ENCODE measurements around the gene RASSF4.

Gene RASSF4, protein sequence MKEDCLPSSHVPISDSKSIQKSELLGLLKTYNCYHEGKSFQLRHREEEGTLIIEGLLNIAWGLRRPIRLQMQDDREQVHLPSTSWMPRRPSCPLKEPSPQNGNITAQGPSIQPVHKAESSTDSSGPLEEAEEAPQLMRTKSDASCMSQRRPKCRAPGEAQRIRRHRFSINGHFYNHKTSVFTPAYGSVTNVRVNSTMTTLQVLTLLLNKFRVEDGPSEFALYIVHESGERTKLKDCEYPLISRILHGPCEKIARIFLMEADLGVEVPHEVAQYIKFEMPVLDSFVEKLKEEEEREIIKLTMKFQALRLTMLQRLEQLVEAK

DNA sequence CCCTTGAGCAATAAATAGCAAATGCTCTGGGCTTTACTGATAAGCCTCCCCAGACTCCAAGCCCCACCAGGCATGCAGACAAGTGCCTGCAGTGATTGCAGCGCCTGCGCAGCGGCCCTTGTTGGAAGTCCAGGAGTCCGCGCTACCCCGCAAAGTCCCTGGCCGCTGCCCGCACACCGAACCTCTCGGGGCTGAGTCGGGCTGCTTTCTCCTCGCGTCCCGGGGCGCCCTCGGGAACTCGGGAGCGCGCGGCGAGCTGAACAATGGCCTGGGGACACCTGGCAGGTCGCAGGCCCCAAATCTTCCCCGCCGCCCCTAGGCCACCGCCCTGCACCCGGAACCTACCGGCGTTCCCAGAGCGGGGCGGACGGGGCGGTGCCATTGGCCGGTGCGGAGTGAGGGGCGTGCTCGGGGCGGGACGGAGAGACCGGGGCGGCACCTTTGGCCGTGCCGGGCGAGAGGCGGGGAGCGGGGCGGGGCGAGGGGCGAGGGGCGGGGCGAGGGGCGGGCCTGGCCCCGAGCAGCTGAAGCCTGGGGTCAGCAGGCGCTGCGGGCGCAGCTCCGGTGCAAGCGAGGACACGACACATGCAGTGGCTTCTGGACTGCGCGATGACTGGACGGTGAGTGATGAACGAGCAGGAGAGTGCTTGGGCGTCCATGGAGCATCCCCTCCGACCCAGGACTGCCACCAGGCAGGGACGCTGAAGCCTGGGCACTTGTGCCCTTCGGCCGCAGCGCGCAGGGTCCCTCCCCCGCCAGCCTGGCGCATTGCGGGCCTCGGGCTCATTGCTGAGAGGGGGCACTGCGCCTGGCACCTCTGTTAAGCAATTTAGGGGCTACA, at the start of gene RASSF4:
Gene RASSF4, plus strand, starts transcription at position 556 of the 841 bp plus-strand sequence. CDS start 10,401 bp downstream, outside the sequence.
- peak; percentile 67 for DNase-seq

DNA sequence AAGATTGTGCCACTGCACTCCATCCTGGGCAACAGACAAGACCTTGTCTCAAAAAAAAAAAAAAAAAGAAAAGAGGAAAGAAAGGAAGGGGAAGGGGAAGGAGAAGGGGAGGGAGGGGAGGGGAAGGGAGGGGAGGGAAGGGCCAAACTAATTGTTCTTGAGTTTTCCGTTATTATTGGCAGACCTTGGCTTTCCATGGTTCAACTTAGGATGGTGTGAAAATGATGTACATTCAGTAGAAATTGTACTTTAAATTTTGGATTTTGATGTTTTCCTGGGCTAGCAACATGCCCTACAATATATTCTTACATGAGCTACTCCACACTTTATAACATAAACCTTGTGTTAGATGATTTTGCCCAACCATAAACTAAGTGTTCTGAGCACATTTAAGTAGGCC, 49.7 kb upstream of the RASSF4 start:
- DNase-seq: no peak

DNA sequence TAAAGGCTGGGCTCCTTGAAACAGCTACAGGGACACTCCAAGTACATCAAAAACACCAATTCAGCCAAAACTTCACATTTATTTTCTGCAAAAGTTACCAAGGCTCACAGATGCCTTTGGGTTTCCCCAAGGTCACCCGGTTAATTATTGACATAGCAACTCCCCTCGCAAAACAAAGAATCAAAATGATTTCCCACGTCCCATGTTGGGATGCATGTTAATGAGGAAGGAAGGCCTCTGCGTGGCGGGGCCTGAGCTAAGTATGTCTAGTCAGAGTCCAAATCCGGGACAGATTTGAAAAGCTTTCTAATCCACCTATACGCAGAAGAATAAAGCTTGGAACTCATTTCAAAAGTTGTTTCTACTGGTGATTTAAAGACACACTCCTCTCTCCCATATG, 49.0 kb upstream of the RASSF4 start:
- no peak for DNase-seq

DNA sequence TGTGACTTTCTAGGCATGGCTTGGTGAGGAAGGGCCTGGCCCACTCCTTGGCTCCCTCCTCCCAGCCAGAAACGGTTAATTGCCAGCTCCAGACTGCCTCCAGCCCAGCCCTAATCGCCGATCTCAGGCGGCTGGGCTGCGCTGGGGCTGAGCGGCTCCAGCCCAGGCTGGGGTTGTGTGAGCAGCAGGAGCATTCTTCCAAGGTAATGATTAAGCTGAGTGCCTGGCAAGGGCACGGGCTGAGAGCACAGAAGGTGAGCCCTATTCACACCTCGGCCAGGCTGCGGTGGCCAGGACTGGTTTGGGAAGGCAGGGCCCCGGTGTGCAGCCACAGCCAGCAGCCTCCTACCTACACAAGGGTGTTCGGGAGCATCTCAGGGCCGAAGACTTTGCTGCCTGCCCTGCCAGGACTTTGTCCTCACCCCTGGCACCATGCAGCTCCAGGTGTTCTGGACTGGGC, 48.5 kb upstream of the RASSF4 start, which contains the start of gene TMEM72:
Gene TMEM72, plus strand, starts transcription at position 257 of the 460 bp plus-strand sequence. Its CDS starts 176 bp downstream, at position 433.
- no peak for DNase-seq

DNA sequence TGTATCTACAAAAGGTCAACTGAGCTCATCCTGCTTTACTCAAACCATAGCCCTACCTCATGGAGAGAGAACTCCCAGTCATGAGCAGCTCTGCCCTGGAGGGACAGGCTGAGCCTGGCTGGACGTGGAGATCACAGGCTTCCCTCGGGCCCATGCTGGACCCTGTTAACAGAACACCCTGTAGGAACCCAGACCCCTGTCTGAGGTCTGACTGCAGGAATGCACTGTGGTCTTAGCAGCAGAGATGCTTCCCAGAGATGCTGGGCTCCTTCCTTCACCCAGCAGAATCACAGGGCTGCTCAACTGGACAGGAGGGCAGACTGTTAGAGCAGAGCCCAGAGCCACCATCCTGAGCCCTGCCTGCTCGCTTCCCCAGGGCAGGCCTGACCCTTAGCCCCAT, 47.7 kb upstream of the RASSF4 start:
- DNase-seq: no peak

DNA sequence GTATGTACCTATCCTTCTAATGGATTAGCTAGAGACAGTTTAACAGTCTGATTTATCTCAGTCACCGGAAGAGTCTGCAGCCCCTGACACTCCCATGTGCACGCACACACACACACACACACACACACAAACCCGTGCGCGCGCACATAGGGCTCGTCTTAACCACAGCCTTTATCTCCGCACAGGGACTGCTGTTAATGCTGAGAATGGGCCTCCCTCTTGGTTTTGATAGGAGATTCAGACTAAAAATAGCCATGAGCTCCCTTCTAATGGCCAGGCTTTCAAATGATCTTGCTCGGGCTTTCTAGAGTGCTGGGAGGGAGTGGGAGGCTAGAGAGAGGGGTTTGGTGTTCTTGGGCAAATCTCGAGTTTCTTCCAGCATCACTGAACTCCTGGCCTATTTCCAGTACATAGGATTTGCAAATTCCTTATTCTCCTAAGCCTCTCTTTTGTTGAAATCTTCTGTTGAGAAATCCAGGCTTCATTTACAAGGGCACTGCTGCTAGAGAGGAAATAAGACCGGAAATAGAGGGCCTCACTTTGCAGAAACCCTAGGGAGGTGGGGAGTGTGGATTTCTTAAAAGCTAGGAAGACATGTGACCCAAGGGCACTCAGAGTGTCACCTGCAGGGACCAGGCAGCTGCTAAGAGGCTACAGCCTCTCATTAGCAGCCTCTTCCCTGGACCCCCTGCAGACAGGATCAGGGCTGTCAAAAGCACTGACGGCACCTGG, 46.1 kb upstream of the RASSF4 start:
- no peak for DNase-seq

DNA sequence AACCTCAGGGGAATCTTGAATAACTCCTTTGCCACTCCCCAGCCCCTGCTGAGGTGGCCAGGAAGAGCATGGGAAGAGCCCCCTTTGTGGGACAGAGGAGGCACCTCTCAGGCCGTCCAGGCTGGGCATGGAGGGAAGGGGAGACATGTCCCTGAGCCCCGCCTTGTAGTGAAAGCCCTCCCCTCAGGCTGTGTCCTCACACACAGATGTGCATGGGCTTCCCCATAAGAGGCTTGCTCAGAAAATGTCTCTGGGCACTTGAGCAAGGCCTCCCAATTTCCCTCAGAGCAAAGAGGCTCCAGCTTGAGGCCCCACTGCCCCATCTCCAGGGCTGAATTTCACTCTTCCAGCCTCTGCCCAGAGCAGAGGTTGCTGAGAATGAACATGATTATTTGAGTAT, 44.7 kb upstream of the RASSF4 start:
- no peak for DNase-seq

DNA sequence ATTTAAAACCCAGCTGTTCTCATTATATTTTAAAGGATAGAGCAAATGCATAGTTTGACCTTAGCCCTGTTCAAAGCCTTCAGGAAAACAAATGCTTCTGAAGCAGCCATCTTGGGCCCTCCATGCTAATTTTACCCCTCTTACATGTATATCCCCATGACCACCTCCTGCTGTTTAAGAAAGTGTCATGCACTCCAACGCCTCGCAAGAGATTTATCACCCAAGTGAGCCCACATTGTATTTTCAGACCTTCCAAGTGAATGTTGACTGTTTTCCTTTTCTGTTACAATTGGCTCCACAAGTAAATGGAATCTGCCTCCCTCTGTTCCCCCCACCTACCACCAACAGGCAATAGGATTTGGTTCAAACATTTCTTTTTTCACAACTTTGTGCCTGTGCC, 43.2 kb upstream of the RASSF4 start:
- no peak for DNase-seq

DNA sequence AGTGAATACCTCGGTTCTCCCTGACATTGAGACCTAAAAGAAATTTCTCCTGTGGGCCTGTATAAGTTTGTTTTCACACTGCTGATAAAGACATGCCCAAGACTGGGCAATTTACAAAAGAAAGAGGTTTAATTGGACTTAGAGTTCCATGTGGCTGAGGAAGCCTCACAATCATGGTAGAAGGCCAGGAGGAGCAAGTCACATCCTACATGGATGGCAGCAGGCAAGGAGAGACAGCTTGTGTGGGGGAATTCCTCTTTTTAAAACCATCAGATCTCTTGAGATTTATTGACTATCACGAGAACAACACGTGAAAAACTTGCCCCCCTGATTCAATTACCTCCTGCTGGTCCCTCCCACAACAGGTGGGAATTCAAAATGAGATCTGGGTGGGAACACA, 41.8 kb upstream of the RASSF4 start:
- DNase-seq: no peak

DNA sequence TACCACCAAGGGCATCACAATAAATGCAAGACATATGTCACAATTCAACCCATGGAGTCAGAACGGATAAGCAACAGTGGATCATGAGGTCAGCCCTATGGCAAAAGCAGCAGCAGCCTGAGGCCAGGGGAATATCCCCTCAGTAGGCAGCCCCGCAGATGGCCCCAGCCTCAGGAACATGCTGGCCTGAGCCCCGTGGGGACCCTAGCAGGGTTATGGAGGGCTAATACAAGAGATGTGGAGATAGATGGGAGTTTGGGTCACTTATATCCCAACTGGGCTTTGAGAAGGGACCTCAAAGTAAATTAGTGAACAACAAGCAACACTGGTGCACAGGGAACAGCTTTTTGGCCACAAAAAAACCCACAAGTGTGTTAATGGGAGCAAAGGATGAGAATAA, 39.4 kb upstream of the RASSF4 start:
- no peak for DNase-seq

DNA sequence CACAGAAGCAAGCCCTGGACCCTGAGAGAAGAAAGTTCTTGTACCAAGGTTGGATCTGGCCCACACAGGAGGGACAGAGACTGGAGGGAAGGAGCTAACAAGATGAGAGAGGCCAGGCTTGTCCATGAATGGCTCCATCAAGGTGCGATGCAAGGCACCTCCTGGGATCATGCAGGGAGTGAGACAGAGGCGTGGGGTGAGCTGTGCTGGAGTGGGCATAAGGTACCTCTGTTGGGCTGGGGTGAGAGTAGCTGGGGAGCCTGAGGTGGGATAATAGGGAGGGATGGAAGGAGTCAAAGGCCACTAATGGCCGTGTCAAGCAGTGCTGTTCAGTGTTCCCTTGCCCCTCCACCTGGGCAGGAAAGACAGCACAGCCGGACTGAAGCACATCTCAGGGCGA, 38.5 kb upstream of the RASSF4 start:
- DNase-seq: no peak

DNA sequence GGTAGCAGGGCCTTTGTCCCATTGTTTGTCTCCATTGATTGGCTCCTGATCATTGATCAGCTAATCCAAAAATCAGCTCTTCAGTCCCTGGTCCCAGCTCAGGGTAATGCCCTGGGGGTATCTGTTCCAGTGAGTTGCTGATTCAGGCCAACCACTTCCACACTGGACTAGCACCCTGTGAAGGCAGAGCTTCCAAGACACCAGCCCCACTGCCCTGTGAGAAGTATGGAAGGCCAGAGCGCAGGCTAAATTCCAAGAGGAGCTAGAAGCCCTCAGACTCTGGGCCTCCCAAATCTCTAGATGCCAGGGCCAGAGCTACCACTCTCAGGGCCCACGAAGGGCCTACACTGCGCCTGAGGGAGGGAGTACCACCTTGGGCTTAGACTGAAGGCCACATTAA, 38.1 kb upstream of the RASSF4 start:
- DNase-seq: no peak

DNA sequence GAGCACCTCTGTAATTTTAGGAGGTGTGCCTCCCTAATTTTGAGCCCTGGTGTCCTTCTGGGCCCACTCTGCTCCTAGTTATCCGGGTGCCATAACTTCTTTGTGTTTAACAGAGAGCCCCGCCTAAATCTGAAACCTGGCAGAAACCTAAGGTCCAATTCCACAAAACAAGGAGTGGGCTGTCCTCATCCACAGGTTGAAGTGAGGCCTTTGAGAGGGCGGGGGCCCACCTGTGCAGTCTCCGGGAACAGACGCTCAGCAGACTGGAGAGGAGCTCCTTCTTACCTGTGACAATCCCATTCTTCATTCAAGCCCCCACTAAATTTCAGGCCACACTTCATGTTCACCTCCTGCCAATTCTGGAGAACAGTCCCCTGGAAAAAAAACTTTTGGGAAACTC, 37.6 kb upstream of the RASSF4 start:
- no peak for DNase-seq

DNA sequence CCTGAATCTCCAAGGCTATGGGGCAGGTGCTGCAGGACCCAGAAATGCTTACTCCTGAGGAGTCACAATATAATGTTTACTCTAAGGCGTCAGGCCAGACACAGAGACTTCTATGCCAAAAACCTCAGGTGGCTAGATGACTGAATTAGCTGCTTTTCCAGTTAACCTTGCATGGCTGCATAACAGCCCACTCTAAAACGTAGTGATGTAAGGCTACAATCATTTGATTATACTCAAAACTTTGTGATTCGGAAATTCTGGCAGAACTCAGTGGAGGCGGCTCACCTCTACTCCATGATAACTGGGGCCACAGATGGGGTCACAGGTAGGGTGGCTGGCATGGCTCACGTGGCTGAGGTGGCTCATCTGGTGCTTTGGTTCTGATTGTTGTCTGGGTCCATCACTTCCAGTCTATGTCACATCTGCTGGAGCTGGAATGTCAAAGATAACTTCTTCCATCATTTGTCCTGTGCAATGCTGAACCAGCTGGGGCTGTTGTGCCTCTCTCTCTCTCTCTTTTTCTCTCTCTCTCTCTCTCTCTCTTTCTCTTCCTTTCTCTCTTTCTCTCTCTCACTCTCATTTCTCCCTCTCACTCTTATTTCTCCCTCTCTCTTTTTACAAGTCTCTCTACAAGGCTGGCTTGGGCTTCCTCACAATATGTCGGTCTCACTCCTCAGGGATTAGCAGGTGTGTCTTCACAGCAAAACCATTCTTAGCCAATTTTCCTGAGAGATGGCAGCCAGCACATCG, 36.6 kb upstream of the RASSF4 start:
- DNase-seq: no peak

DNA sequence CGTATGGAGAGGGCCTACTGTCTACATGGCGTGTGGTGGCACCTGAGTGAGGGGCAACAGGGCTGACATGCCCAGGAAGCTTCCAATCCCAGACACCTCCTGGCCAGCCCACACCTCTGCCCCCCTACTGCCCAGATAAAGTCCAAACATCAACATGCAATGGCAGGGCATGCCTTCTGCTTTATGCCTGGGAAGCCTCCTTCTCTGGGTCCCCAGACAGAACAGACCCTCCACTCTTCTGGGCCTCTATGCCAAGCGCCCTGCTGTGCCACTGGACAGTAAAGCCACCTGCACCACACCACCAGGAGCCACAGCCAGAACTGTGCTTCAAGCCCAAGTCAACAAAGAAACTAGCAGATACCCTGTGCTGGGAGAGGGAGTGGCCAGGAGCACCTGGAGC, 36.0 kb upstream of the RASSF4 start:
- DNase-seq: no peak

DNA sequence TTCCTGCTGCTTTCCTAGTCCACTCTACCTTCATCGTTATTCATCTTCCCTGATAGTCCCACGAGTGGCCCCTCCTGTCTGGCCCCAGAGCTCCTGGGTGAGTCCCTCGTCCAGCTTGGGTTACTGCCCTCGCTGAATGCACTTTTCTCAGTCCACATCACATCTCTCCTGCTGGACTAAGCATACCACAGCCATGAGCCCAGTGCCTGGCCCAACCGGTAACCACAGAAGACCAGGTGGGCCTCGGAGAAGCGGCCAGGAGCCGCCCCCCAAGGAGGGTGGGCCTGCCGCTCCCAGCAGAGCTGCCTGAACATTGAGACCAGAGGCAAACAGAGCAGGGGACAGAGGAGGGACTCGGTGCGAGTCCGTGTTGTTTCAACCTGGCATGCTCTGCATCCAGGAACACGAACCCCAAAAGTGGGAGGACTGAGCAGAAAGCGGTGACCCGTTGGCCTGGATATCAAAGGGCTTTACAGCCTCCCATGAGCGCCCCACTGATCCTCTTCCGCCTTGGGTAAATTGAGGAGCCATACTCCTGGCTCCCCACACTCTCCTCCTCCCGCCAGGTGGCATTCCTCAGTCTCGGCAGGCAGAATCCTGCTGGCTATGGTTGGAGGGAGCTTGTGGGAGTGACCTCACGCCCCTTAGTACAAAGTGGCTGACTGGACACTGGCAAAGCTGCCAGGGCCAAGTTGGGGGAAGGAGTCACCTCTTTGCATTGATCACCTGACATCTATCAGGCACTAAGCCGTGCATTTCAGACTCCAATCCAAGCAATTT, 35.2 kb upstream of the RASSF4 start:
- no peak for DNase-seq

DNA sequence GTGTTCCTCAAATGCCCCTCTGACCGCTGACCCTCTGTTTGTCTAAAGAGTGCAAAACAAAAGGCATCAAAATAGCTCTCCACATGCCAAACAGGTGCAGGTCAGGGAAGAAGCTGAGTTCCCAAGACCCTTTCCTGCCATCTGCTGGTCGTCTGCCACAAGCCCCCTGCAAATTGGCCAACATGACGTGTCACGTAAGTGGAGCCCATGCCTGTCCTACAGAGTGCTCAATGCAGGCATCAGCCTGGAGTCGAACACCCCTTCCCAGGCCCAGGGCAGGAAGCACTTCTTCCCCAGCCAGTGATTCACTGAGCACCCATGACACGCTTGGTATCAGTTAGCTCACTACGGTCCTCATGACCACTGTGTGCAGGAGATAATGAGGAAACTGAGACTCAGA, 34.4 kb upstream of the RASSF4 start:
- DNase-seq: peak; percentile 20

DNA sequence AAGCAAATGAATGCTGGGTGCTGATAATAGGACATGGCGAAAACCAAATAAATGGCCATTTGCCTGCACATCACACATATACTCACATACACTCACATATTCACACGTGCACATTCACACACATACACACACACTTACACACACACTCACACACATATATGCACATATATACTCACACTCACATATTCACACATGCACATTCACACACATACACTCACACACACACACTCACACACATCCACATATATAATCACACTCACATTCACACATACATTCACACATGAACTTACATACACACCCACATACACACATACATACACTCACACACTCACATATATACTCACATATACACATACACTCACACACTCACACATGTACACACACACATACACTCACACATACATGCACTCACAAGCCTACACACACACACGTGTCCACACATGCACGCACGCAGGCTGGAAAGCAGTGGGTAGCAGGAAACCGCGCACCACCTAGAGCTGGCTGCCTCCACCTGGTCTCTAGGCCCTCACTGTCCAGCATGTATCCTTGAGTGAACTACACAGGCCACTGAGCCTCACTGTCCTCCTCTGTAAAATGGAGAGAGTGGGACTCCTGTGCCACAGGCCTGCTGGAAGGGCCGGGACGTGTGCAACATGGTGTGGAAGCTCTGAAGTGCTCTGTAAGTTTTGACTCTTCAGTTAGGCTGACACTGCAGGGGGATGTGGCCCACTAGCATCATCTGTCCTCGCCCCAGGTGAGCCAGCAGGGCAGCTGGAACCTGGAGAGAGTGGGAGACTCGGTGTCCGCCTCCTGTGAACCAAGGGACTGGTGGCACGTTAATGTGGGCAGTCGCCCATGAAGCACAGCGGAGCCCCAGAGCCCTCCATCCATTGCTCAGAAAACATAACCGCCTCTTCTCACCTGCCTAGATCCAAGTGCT, 33.5 kb upstream of the RASSF4 start:
- no peak for DNase-seq

DNA sequence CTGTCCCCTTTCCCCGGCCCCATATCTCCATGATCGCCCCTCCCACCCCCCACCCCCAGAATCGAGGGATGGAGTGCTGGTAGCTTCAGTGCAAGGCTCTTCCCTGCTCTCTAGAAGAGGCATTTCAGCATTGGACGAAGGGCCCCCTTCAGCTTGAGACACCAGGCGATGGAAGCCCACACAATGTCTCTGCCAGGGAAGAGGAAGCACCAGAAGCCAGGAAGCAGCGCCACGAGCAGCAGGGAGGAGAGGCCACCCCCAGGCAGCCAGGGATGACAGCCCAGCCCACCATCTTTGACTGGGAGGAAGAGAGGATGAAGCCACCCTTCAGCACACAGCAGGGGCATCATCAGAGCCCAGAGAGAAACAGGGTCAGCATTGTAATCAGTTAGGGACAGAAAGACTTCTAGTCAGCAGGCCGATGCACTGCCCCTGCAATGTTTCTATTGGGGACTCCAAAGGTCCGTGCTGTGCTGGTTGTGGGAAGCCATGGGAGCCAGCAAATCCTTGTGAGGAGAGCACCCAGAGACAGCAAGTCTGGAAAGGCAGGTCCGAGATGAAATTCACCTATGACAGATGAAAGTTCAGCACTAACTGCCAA, 32.8 kb upstream of the RASSF4 start:
- no peak for DNase-seq

DNA sequence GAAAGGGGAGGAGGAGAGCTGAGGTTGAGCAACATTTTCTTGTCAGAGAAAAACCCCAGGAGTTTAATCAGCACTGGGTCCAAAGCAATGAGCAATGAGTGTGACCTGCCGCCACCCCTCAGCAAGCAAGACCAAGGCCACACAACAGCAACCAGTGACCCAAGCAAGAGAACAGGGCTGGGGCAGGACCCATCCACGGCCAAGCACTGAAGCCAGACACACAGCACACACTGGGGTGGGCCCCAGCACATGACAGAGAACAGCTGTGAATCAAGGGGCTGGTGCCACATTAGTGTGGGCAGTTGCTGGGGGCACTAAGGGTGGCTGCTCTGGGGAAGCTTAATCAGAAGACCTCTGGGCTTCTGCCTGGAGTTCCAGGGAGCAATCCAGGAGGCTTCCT, 32.2 kb upstream of the RASSF4 start:
- no peak for DNase-seq
